Measurements from ENCODE around the gene KRTAP10-5. TPM values are rescaled to one million over a fixed set of nuclear protein-coding genes. Genes with fewer than 3 reads are reported as not detected.

KRTAP10-5 gene
- polyA plus RNA-seq, 1 donor (not counting 4 experiments of a cell fraction or from before 2014, with no cell fraction given) = not detected

- no peak for FAIRE-seq
- TF ChIP-seq EZH2 (IDR thresholded peaks at IDR 0.05; ENCODE audit: low read length) = no peak
- TF ChIP-seq CTCF (optimal IDR thresholded peaks at IDR 0.05 in 1 of 3, IDR thresholded peaks at IDR 0.05 in 1 of 3, conservative IDR thresholded peaks at IDR 0.05 in 1 of 3; ENCODE audit: extremely low read depth in 1 of 3, insufficient read depth in 2 of 3, low read length in 3 of 3) = no peak
- H3K79me2 ChIP-seq (ENCODE audit: control insufficient read depth, insufficient read depth, low read length) = no peaks in the 10 kb centered on the region
- H3K9ac ChIP-seq (ENCODE audit: control insufficient read depth, extremely low read depth, insufficient read depth, low read length) = no peak overlapping the region
- H3K4me3 ChIP-seq (ENCODE audit: control insufficient read depth in 2 of 3, extremely low read depth in 1 of 3, insufficient read depth in 2 of 3, low read depth in 1 of 3, low read length in 3 of 3) = no peak overlapping the region
- H3K27me3 ChIP-seq (ENCODE audit: control insufficient read depth, extremely low read depth, insufficient read depth, low read length) = no peaks in the 10 kb centered on the region
- no peaks in the 10 kb centered on the region for H4K20me1 ChIP-seq (ENCODE audit: control insufficient read depth, extremely low read depth, insufficient read depth, low read length)
- dilution Hi-C loops (cut with MboI; ENCODE audit: extremely low pct_ligation_motif_present, low sequenced_read_pairs) = no loop called here
- H3K9me3 ChIP-seq (ENCODE audit: control insufficient read depth, low read depth, low read length) = peaks cover 4% of the 10 kb centered on the region
- no peaks in the 10 kb centered on the region for H3K9me1 ChIP-seq (ENCODE audit: control insufficient read depth, extremely low read depth, insufficient read depth, low read length)
- H3K27ac ChIP-seq (ENCODE audit: control insufficient read depth, insufficient read depth, low read length) = no peak overlapping the region
- H2AFZ ChIP-seq (ENCODE audit: control insufficient read depth, low read length) = no peak overlapping the region
- no peak for DNase-seq (ENCODE audit: low read depth, low spot score)
- H3K4me1 ChIP-seq (ENCODE audit: control insufficient read depth, extremely low read depth, insufficient read depth, low read length) = no peaks in the 10 kb centered on the region
- H3K4me2 ChIP-seq (ENCODE audit: control insufficient read depth, extremely low read depth, insufficient read depth, low read depth, low read length) = no peak overlapping the region
- no peaks in the 10 kb centered on the region for H3K36me3 ChIP-seq (ENCODE audit: control insufficient read depth in 2 of 2, extremely low read depth in 1 of 2, insufficient read depth in 2 of 2, low read length in 2 of 2)
Observed at GRCh38 chr21:44534688-44535087, 45.7 kb downstream of the KRTAP10-5 start.

- Histone ChIP-seq H4K20me1 (ENCODE audit: control insufficient read depth, extremely low read depth, insufficient read depth, low read length) (no peaks in the 10 kb centered on the region), H2AFZ (ENCODE audit: control insufficient read depth, low read length) (no peak overlapping the region), H3K79me2 (ENCODE audit: control insufficient read depth, insufficient read depth, low read length) (no peaks in the 10 kb centered on the region), H3K9me3 (ENCODE audit: control insufficient read depth, low read depth, low read length) (peaks cover 4% of the 10 kb centered on the region), H3K4me1 (ENCODE audit: control insufficient read depth, extremely low read depth, insufficient read depth, low read length) (no peaks in the 10 kb centered on the region), H3K27ac (ENCODE audit: control insufficient read depth, insufficient read depth, low read length) (no peak overlapping the region), H3K36me3 (ENCODE audit: control insufficient read depth in 2 of 2, extremely low read depth in 1 of 2, insufficient read depth in 2 of 2, low read length in 2 of 2) (no peaks in the 10 kb centered on the region), H3K9me1 (ENCODE audit: control insufficient read depth, extremely low read depth, insufficient read depth, low read length) (no peaks in the 10 kb centered on the region), H3K4me2 (ENCODE audit: control insufficient read depth, extremely low read depth, insufficient read depth, low read depth, low read length) (no peak overlapping the region), H3K9ac (ENCODE audit: control insufficient read depth, extremely low read depth, insufficient read depth, low read length) (no peak overlapping the region), H3K4me3 (ENCODE audit: control insufficient read depth in 2 of 3, extremely low read depth in 1 of 3, insufficient read depth in 2 of 3, low read depth in 1 of 3, low read length in 3 of 3) (no peak overlapping the region), H3K27me3 (ENCODE audit: control insufficient read depth, extremely low read depth, insufficient read depth, low read length) (no peaks in the 10 kb centered on the region)
- FAIRE-seq = no peak
- DNase-seq (ENCODE audit: low read depth, low spot score) = no peak
- dilution Hi-C loops (cut with MboI; ENCODE audit: extremely low pct_ligation_motif_present, low sequenced_read_pairs) = no loop called here
- TF ChIP-seq CTCF (optimal IDR thresholded peaks at IDR 0.05 in 1 of 3, IDR thresholded peaks at IDR 0.05 in 1 of 3, conservative IDR thresholded peaks at IDR 0.05 in 1 of 3; ENCODE audit: extremely low read depth in 1 of 3, insufficient read depth in 2 of 3, low read length in 3 of 3) (no peak), EZH2 (IDR thresholded peaks at IDR 0.05; ENCODE audit: low read length) (no peak)
Observed at GRCh38 chr21:44533891-44534627, 46.3 kb downstream of the KRTAP10-5 start.
